Measurements from ENCODE around the gene LAMA4.

DNA sequence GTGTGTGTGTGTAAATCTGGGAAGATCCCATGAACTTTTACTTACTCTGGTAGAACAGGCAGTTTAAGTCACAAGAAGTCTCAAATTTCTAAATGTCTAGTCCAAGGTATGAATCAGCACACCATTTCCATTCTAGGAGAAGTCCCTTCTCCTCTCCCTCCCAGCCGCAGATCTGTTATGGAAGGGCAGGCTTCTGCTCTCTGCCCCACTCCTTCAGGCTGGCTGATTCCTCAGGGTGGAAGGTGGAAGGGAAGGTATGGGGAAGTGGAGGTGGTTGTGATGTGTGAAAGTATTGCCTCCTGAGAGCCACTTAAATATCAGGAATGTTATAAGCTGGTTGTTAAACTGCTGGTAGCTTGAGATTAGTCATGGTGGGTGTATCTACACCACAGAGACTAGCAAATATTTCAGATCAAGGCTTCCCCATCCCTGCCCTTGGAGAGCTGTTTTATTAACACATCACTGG, 44.5 kb upstream of the LAMA4 start:
- TF ChIP-seq ZNF565 (CRISPR knock-in tag; conservative IDR thresholded peaks at IDR 0.05; ENCODE audit: low read depth) (no peak), ZFP30 (CRISPR knock-in tag; IDR thresholded peaks at IDR 0.05) (no peak)
- TF ChIP-seq, protein P1, sequence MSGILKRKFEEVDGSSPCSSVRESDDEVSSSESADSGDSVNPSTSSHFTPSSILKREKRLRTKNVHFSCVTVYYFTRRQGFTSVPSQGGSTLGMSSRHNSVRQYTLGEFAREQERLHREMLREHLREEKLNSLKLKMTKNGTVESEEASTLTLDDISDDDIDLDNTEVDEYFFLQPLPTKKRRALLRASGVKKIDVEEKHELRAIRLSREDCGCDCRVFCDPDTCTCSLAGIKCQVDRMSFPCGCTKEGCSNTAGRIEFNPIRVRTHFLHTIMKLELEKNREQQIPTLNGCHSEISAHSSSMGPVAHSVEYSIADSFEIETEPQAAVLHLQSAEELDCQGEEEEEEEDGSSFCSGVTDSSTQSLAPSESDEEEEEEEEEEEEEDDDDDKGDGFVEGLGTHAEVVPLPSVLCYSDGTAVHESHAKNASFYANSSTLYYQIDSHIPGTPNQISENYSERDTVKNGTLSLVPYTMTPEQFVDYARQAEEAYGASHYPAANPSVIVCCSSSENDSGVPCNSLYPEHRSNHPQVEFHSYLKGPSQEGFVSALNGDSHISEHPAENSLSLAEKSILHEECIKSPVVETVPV (CRISPR knock-in tag; IDR thresholded peaks at IDR 0.05), result no peak
- TF ChIP-seq, protein P2, sequence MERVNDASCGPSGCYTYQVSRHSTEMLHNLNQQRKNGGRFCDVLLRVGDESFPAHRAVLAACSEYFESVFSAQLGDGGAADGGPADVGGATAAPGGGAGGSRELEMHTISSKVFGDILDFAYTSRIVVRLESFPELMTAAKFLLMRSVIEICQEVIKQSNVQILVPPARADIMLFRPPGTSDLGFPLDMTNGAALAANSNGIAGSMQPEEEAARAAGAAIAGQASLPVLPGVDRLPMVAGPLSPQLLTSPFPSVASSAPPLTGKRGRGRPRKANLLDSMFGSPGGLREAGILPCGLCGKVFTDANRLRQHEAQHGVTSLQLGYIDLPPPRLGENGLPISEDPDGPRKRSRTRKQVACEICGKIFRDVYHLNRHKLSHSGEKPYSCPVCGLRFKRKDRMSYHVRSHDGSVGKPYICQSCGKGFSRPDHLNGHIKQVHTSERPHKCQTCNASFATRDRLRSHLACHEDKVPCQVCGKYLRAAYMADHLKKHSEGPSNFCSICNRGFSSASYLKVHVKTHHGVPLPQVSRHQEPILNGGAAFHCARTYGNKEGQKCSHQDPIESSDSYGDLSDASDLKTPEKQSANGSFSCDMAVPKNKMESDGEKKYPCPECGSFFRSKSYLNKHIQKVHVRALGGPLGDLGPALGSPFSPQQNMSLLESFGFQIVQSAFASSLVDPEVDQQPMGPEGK (CRISPR knock-in tag; IDR thresholded peaks at IDR 0.05; ENCODE audit: borderline replicate concordance), result no peak

Measured in SK-N-SH treated with all-trans-retinoic acid at 6 μM for 48 hours (cell line).